Stimulated activated CD4-positive, alpha-beta T cell treated with anti-CD3 and anti-CD28 coated beads, TNF-alpha, amount 100 ng/mL, for 4 hours (primary cell): ENCODE data around the gene TMEM171.

Experiments used
- DNase-seq, 3 experiments: peaks; one replicate each; pipeline ENCODE4 v3.0.0-alpha.2; 2020; ENCODE audit warnings: low read depth in 3 of 3

TMEM171 gene

DNA sequence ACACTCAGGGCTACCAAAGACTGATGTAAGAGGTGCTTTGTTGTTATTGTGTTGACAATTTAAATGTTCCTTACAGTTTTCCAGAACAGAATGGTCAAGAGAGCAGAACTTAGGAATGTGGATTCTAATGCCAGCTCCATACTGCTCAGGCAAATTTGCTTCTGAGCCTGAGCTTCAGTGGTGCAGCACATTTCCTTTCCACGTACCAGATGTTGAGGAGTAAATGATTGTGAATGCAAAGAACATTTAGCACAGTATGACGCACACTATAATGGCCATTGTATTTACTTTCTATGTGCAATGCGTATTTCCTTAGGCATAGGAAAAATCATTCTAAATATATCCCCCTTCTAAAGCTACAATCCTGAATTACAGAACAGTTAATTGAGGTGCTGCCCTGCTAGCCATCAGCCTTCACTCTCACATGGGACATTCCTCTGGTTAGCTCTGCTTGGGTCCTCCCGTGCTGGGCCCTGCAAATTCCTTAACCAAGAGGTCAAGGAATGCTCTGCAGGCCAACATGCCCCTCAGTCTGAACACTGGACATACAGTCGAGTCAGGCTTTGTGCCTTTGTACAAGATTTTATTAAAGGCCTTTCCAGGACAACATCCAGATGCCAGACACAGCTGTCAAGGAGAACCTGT is 31.5 kb downstream of the TMEM171 start:
- no peak for DNase-seq

- no peak for DNase-seq
These were observed 32.3 kb downstream of the TMEM171 start for GRCh38 chr5:73152411-73153388.

DNA sequence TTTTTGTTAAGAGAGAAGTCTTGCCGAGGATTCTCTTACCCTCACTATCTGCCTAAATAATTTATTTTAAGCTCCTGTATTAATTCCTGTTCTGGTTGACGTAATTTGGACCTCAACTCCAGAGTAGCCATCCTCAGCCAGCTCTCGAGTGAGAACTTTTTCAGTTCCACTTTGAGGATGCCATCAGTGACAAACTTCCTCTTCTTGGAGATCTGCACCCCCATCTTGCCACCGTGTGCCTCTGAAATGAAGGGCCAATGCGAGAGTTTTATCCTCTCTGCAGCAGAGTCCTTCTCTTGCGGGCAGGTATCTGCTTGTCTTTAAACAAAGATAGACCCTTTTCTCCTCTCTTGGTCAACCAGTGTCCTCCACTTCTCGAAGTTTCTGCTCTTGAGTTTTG is 33.1 kb downstream of the TMEM171 start:
- DNase-seq, result no peak

DNA sequence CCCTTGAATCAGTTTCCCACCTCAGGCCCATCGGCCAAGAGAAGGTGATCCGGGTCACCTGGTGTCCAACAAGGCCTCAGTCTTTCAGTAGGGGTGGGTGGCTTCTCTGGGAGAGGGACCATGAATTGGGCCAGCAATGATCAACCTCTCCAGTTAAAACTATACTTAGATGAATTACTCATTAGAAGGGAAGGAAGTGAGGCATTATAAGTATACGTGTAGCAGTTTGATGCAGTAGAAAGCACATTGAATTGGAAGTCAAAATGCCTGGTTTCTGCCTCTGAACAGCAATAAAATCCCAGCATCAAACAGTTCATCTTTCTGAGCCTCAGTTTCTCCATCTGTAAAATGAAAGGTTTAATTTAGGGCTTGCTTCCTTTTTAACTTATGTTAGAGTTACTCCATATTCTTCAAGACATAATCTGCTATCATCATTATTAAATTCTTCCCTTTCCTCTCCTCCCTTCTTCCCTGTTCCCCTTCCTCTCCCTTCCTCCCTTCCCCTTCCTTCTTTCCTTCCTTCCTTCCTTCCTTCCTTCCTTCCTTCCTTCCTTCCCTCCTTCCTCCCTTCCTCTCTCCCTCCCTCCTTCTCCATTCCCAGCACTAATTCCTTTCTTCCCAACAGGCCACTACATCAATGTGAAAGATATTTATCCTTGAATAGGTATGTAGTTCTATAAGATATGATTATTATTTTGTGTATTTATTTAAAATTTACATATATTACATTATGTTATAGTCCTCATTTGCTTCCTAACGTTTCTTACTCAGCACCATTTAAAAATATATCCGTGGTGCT is 34.0 kb downstream of the TMEM171 start:
- no peak for DNase-seq

DNA sequence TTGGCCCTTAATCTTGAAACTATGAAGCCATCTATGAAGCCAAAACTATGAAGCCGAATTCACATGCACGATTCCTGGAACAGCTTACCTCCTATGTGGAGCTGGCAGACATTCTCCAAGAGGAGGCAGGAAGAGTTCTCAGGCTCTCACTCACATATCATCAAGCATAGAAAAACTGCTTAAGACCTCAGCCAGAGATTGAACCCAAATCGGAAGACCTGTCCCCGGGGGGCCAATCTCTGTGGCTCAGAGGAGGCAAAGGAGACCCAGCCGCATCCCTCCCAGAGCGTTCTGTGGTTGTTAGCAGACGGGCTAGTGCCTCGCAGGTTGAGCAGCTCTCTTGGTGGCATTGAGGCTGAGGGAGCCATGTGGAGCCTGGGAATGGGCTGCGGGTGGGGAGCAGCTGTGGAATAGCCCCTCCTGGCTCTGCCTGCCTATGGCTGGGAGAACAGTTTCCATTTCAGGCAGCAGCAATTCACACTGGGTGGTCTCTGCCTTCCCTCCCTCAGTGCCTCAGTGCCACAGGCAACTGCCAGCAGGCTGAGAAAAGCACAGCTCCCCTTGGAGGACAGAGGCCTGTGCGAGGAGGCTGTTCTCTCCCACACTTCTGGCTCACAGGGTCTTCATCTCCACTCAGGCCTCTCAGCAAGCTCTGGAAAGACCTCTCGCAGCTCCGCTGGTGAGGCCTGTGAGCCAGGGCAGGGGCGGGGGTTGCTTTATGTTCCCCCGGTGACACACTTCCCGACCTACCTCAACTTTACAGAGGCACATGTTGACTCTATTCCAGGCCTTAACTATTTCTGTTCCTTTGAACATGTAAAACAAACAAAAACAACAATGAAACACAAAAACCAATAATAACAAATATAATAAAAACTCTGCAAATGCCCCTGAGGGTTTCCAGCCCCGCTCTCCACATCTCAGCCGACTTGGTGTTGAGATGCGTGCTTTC is 35.2 kb downstream of the TMEM171 start:
- DNase-seq, result no peak

- no peak for DNase-seq
These were observed 37.3 kb downstream of the TMEM171 start for GRCh38 chr5:73157414-73158303.

DNA sequence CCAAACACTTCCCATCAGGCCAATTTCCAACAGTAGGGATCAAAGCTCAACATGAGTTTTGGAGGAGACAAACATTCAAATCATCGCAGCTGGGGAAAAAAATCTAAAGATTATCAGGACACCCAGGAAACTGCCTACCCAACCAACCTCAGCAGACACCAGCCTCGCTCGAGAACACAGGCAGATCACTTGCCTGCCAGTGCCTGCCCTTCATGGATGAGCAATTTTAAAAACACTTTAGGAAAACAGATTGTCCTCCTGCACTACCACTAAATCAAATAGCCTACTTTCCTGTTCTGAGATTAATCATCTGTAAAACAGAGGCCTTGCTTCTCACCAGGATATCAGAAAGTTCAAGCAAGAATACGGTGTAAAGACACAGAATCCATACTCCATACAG is 37.9 kb downstream of the TMEM171 start:
- no peak for DNase-seq

GRCh38 chr5:73160239-73160671 is 39.9 kb downstream of the TMEM171 start:
- DNase-seq, result peak in 1 of 3 experiments; percentile 13

GRCh38 chr5:73170522-73170921 is 50.1 kb downstream of the TMEM171 start:
- DNase-seq, result no peak

- DNase-seq, result no peak
These were observed 51.1 kb downstream of the TMEM171 start for GRCh38 chr5:73171495-73171894.

- DNase-seq, result no peak
These were observed 52.6 kb downstream of the TMEM171 start, which contains the start of gene TMEM174 for GRCh38 chr5:73172951-73173350. Gene TMEM174, plus strand, starts transcription at chr5:73173193. Its CDS starts 51 bp downstream, at chr5:73173244.

GRCh38 chr5:73174100-73174815 is 53.9 kb downstream of the TMEM171 start:
- no peak for DNase-seq

GRCh38 chr5:73176250-73176649 is 55.9 kb downstream of the TMEM171 start:
- DNase-seq, result no peak

- DNase-seq, result no peak
These were observed 57.9 kb downstream of the TMEM171 start for GRCh38 chr5:73178265-73178664.

DNA sequence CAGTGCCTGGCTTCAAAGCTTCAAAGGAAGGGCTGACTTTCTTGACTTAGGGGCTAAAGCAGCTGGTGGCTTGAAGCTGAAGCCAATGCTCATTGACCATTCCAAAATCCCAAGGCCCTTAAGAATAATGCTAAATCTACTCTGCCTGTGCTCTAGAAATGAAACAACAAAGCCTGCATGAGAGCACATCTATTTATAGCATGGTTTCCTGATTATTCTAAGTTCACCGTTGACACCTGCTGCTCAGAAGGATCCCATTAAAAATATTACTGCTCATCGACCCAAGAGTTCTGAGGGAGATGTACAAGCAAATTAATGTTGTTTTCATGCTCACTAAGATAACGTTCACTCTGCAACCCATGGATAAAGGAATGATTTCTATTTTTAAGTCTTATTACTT is 59.4 kb downstream of the TMEM171 start:
- DNase-seq, result no peak

DNA sequence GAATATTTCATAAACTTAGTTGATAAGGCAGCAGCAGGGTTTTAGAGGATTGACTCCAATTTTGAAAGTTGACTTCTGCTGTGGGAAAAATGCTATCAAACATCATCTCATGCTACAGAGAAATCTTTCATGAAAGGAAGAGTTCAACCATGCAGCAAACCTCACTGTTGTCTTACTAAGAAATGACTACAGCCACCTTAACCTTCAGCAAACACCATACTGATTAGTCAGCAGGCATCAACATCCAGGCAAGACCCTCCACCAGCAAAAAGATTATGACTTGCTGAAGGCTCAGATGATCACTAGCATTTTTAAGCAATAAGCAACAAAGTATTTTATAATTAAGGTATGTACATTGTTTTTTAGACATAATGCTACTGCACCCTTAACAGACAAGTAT is 60.2 kb downstream of the TMEM171 start:
- no peak for DNase-seq
